GM19395 (cell line): ENCODE measurements around the gene SUPT3H.

Experiments
- ATAC-seq: cut with Tn5 transposase; IDR thresholded peaks from one replicate; pipeline ENCODE4 v1.9.1; 2021; ENCODE audit warnings: mild to moderate bottlenecking, moderate library complexity; ENCODE audit not compliant: unreplicated experiment

SUPT3H gene

DNA sequence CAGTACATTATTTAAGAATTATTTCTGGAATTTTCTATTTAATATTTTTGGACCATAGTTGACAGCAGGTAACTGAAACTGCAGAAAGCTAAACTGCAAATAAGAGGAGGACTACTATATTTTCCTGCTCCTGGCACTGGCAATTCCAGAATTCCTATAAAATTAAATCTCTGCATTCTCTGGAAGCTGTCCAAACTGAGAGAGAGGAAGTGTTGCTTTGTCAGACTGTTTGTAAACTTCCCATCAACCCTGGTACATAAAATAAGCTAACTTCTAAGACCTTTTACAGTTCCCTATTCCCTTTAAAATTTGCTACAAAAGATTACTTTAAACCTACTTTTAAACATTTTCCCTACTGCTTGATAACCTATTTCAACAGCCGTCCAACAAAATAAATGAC is 245.7 kb downstream of the SUPT3H start:
- ATAC-seq: no peak

DNA sequence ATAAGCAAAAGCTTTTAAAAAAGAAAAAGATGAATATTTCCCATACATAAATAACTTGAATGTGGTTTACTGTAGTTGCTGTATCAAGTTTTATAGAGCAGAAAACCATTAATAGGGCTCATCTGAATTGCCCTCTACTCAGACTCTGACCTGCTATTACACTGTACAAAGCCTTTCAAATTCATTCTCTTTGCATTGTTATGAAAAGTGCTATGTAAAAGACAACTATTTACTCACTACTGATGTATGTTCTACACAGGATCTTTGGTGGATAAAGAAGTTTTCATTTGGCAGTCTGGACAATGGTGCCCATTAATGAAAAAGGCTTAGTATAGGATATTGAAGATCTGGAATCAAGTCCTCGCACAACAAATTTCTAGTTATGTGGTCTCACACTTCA is 248.7 kb downstream of the SUPT3H start:
- no peak for ATAC-seq

- no peak for ATAC-seq
Observed at GRCh38 chr6:45127185-45127584, 250.5 kb downstream of the SUPT3H start.

DNA sequence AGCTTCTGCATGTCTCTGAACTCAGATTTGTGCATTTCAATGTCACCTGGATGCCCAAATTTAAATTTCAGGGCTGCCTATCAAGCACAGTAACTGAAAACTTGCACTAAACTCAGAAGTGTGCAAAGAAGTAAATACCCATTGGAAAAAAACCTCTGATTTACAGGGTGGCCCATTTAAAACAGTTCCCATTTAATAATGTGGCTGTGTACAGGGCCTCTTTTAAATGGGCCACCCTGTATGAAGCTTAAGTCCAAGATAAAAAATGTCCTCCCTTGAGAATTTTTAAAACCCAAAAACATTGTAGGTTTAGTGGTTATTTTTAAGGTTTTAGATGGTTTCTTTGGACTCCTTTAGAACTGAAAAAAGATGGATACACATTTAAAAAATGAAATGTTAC is 251.7 kb downstream of the SUPT3H start:
- no peak for ATAC-seq

GRCh38 chr6:45123023-45123422 is 254.7 kb downstream of the SUPT3H start:
- ATAC-seq: no peak

- no peak for ATAC-seq
Observed at GRCh38 chr6:45118754-45119153, 259.0 kb downstream of the SUPT3H start.

DNA sequence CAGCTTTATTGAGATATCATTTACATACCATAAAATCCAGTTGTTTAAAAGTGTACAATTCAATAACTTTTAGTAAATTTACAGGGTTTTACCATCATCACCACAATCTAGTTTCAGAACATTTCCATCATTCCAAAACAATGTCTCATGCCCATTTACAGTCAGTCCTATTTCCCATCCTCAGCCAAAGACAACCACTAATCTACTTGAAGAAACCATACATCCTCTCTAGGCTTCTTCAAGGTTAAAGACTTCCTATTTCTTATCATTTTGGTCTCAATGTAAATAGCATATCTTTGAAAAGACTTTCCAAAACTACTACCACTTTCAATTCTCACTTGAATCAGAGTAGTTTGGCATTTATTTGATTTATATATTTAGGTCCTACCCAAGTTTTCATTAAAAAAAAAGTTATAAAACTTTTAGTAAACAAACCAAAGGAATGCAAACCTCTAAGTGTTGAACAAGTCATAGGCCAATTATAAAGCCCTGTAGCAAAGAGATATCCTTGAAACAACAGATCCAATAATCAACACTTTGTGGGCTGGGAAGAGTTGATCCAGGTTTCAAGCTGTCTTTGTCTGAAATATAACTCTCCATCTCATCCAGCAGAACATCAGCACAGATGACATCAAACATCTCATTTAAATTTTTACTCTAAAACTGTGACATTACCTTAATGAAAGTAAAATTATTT is 260.9 kb downstream of the SUPT3H start:
- no peak for ATAC-seq

DNA sequence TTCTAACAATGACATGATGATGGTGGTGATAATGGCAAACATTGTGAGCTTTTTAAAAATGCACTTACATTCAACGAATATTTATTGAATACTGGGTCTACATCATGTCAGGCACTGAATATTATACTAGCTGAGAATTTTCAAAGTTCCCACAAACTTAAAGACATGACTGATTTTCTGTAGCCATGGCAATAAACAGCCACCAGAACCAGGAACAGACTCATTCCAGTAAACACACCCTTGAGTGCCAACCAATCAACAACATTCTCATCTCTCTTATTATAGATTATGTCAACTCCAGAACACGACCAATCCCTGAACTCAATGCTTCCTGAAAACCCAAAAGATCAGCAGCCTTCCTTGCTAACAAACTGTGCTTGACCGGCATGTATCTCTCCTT is 262.0 kb downstream of the SUPT3H start:
- no peak for ATAC-seq

DNA sequence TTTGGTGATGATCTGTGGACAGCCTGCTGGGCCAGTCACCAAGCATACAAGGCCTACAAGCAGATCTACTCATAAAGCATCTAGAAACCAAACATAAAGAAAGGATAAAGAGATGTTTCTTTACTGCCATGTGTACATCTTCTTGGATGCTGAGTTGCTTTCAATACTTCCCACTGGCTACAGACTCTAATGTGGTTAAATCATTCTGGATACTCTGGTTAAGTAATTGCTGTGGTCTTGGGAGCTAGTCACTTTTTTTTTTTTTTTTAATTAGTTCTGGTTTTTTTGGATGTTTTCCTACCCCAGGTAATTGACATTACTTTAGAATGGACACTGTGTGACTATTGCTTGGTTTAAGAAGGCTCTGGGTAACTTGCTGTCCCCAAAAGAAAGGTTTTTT is 265.0 kb downstream of the SUPT3H start:
- ATAC-seq: no peak

DNA sequence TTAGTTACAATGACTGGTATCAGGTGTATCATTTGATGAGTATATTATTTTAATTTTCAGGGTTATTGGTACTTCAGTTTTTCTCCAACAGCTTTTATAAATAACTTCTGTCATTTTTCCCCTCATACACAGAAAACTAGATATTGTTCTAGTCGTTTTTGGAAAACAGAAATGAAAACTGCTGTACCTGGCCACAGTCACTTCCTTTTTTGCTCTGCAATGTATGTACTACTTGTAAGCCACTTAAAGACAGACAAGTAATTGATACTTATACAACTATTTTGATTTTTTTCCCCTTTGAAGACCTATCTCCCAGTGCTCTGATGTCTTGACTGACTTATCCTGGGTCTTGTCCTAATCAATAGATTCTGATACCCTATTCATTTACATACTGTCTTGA is 268.2 kb downstream of the SUPT3H start:
- no peak for ATAC-seq

- no peak for ATAC-seq
Observed at GRCh38 chr6:45105170-45105820, 272.4 kb downstream of the SUPT3H start.

DNA sequence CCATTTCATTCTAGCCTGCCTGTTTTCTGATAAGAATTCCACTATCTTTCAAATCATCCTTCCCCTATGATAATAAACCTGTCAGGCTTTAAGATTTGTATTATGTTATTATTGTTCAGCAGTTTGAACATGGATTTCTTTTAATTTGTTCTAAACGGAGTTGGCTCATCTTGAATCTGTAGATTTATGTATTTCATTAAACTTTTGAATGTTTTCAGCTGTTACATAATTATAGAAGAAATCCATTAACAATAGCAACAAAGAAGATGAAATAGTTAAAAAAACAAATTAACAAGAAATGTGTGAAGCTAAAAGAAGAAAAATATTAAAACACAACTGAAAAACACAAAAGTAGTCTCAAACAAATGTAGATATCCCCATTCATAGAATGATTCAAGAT is 273.3 kb downstream of the SUPT3H start:
- no peak for ATAC-seq

- no peak for ATAC-seq
Observed at GRCh38 chr6:45098256-45098655, 279.5 kb downstream of the SUPT3H start.

DNA sequence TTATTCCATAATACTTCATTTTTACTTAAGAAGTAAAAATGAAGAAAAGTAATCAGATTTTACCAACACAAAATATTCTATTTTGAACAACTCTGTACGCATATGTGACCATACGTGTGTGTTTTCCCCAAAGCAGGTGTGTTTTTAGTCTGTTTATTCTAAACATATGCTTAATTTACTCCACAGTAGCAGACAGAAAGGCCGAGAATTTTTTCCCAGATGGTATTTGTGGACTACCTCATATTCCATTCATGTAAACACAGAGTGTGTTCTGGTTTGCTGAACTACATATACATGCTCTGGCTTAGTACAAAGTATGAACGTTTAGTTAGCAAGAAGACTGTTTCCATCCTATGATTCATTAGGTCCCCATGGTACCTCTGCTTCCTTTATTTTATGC is 282.9 kb downstream of the SUPT3H start:
- no peak for ATAC-seq

DNA sequence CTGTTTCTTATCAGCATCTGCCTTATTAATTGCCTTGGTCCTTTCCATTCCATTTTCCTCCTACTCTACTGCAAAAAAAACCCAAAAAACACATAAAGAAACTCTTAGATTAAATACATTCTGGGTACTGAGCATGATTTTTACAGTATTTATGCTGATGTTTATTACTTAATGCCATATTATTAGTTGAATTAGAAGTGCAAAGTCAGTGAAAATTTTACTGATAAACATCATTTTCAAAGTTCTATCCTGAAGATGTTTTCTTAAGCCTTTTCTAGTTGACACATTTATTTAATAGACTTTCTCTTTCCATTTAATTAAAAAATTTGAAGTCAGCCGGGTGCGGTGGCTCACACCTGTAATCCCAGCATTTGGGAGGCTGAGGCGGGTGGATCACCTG is 285.6 kb downstream of the SUPT3H start:
- ATAC-seq: no peak

DNA sequence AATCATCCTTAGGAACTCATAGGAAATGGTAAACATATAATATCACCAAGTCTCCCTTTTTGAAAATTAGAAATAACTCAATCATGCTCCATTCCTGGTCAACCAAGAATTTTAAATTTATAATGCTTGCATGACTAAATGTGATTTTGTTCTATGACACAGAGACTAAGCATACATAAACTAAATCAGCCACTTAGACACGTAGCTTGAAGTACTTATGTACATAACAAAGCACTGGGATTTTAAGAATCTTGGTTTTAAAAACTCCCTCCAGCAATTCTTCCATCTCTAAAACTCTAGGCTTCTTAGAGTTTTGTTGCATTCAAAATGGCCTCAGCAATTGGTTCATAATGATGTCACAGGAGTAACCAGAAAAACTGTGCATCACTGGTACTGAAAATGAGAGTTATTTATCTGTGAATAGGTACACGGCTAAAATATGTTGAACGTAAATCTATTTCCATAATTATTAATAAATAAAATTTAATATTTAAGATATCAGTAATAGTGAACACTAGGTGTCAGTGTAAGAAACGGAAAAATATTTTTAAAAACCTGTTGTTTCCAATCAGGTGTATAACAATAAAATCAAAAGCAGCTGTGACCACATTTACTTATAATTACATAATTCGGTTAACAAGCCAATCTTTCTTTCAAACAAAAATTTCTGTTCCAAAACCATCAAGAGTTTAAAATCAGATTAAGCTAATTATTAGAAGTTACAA is 291.2 kb downstream of the SUPT3H start:
- ATAC-seq: no peak

DNA sequence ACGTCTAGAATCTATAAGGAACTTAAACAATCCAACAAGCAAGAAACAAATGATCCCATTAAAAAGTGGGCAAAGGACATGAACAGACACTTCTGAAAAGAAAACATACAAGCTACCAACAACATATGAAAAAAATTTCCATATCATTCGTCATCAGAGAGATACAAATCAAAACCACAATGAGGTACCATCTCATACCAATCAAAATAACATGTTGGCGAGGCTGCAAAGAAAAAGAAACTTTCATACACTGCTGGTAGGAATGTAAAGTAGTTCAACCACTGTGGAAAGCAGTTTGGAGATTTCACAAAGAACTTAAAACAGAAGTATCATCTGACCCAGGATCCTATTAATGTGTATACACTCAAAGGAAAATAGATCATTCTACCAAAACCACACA is 293.5 kb downstream of the SUPT3H start:
- no peak for ATAC-seq

- ATAC-seq: no peak
Observed at GRCh38 chr6:45082091-45082490, 295.6 kb downstream of the SUPT3H start.

DNA sequence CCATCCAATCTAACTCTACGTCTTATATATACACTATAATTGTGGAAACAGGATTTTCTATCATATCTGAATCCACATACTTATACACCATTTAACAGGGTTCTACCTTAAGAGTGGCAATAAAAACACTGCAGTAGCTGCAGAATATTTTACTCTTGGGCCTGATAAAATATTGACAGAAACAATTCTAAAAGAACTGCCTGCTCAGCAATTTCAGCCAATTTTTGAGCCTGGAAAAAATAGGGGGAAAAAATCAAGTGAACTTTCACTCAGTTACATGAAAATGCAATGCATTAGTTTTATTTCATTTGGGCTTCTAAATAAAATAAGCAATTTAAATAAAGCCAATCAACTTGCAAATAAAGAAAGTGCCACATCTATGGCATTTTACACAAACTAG is 296.1 kb downstream of the SUPT3H start:
- no peak for ATAC-seq

DNA sequence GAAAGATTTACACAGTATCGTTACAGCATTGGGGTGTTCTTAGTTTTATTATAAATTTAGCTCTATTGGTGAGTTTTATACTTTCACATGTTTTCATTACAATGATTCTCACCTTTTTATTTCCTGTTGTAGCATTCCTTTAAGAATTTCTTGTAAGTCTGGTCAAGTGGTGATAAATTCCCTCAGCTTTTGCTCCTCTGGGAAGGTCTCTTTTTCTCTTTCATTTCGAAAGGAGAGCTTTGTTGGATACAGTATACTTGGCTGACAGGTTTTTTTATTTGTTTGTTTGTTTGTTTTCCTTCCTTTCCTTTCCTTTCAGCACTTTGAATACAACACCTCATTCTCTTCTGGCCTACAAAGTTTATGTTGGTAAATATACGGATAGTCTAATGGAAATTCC is 299.3 kb downstream of the SUPT3H start:
- no peak for ATAC-seq

GRCh38 chr6:45076217-45076930 is 301.4 kb downstream of the SUPT3H start:
- ATAC-seq: no peak

DNA sequence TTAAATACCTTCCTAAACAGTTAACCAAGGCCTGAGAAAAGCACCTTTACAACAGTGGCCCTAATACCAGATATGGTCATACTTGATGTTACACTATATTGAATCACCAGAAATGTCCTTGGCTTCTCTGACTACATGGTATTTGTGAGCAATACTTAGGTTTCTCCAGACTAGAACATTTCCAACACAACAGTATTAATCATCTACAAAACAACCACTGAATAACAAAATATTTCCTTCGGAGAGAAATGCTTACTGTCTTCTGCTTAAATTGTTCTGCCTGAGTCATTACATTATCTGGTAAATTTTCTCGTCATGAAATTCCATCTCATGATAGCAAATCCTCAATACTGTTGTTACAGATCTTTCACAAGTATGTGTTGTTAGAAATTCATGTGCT is 302.5 kb downstream of the SUPT3H start:
- no peak for ATAC-seq
